ENCODE measurements around the gene EDIL3. TPM values are rescaled to one million over a fixed set of nuclear protein-coding genes. Genes with fewer than 3 reads are reported as not detected.

The EDIL3 gene
- total and polyA plus RNA-seq, 12 donors: 4.6 to 59.7 (median 13.7) TPM

DNA sequence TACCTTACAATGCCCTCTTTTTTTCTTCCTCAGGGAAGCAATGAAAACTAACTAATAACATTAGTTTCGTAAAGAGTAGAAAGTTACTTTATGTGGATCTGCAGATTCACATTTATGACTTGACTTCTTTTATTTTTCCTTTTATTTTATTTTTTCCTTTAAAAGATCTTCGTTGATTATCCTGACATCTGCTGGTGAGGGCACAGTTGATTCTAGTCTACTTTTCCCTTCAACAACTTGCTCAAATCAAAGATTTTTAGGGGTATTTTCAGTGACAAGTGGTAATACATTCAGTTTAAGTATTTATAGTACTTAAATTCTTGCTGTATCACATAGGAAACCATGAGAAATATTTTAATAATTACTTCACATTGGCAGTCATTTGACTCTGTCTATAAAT lies 4.9 kb downstream of the EDIL3 start:
- H3K4me3 ChIP-seq: no peak overlapping the region
- 58 to 69% (median 65%) methylated on average over 2 of the region's 2 CpGs for WGBS, 4 donors

DNA sequence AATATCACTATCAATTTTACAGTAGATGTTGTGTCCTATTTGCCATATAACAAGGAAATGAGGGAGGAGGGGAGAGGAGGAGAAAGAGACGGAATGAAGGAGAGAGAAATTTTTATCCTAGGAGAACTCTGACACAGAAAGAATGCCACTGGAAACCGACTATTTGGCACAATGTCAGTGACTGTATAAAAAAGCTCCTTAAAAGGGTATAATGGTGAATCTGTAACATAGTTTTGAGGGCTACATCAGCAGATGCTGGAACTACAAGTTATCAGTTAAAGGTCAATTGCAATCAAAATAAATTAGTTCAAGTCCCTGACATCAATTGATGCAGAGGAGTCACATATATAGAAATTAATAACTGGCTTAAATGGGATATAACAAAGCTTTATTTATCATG lies 5.7 kb downstream of the EDIL3 start:
- 26 to 55% (median 48%) methylated on average over 2 of the region's 2 CpGs for WGBS, 4 donors
- Histone ChIP-seq H3K9me3 (replicated peaks in 1 of 3) (no peaks in the 10 kb centered on the region), H3K27ac (no peak overlapping the region), H3K36me3 (replicated peaks in 1 of 2) (no peaks in the 10 kb centered on the region), H3K4me3 (no peak overlapping the region), H3K27me3 (peaks cover 13% of the 10 kb centered on the region), H3K4me1 (replicated peaks in 1 of 2) (no peaks in the 10 kb centered on the region)
- TF ChIP-seq POLR2A (IDR thresholded peaks at IDR 0.05): no peak
- TF ChIP-seq, protein P1, sequence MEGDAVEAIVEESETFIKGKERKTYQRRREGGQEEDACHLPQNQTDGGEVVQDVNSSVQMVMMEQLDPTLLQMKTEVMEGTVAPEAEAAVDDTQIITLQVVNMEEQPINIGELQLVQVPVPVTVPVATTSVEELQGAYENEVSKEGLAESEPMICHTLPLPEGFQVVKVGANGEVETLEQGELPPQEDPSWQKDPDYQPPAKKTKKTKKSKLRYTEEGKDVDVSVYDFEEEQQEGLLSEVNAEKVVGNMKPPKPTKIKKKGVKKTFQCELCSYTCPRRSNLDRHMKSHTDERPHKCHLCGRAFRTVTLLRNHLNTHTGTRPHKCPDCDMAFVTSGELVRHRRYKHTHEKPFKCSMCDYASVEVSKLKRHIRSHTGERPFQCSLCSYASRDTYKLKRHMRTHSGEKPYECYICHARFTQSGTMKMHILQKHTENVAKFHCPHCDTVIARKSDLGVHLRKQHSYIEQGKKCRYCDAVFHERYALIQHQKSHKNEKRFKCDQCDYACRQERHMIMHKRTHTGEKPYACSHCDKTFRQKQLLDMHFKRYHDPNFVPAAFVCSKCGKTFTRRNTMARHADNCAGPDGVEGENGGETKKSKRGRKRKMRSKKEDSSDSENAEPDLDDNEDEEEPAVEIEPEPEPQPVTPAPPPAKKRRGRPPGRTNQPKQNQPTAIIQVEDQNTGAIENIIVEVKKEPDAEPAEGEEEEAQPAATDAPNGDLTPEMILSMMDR (IDR thresholded peaks at IDR 0.05): no peak
- DNase-seq: no peak
- intact Hi-C loops (cut with DNase I): no loop called here

More for the DNA sequence above, 4.9 kb downstream of the EDIL3 start:
- Histone ChIP-seq H3K36me3 (replicated peaks in 1 of 2) (no peaks in the 10 kb centered on the region), H3K27me3 (peaks cover 16% of the 10 kb centered on the region), H3K27ac (no peak overlapping the region), H3K9me3 (replicated peaks in 1 of 3) (no peaks in the 10 kb centered on the region), H3K4me1 (replicated peaks in 1 of 2) (no peaks in the 10 kb centered on the region)
- intact Hi-C loops (cut with DNase I): loop anchor here in 1 of 2 donors (10.0 kb wide), 1 partner anchor 95 kb away; no protein-coding TSS in a partner anchor
- DNase-seq: no peak
- TF ChIP-seq, protein P1 (IDR thresholded peaks at IDR 0.05): no peak
- TF ChIP-seq POLR2A (IDR thresholded peaks at IDR 0.05): no peak

DNA sequence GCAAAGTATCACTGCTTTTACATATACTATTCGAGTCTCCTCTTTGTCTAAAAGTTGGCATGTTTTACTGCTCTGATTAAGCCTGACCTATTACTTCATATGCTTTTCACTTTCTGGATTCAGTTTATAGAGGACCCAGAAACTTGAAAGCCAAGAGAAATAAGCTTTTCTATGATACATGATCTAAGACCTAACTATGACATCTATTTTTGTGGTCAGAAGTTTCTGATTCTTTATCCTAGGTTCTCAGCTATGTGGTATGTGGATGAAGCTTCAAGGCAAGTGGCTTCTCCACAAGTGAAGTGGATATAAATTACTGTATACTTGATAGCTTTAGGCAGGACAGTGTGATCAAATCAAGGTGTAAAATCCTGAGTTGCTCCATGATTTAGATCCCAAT lies 6.3 kb downstream of the EDIL3 start:
- H3K4me1 ChIP-seq (replicated peaks in 1 of 2): no peaks in the 10 kb centered on the region
- H3K9me3 ChIP-seq (replicated peaks in 1 of 3): no peaks in the 10 kb centered on the region
- H3K36me3 ChIP-seq (replicated peaks in 1 of 2): no peaks in the 10 kb centered on the region
- DNase-seq: no peak
- H3K4me3 ChIP-seq: no peak overlapping the region
- intact Hi-C loops (cut with DNase I): no loop called here
- TF ChIP-seq POLR2A (IDR thresholded peaks at IDR 0.05): no peak
- TF ChIP-seq, protein P1 (IDR thresholded peaks at IDR 0.05): no peak
- no peak overlapping the region for H3K27ac ChIP-seq
- 34 to 46% (median 45%) methylated on average over 1 of the region's 1 CpG for WGBS, 4 donors
- H3K27me3 ChIP-seq: peaks cover 7% of the 10 kb centered on the region

DNA sequence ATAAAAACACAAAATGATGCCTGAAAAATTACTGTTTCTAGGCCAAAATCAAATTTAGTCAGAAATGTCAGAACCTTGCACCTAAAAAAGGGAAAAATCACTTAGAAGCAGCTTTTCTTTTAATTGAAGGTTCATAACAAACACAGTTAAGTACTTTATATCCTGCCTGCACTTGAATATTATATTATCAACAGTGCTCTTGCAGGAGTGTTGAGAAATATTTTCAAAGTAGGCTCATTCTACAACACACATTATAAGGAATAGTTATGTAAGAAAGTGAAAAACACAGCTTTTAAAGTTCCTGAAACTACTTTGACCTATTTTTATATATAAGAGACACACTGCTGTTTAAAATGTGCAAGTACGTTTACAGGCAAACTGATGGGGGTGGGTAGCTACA lies 8.3 kb downstream of the EDIL3 start:
- intact Hi-C loops (cut with DNase I): no loop called here
- 80 to 85% (median 82%) methylated on average over 1 of the region's 1 CpG for WGBS, 4 donors
- TF ChIP-seq, protein P1 (IDR thresholded peaks at IDR 0.05): no peak
- TF ChIP-seq POLR2A (IDR thresholded peaks at IDR 0.05): no peak
- DNase-seq: no peak
- Histone ChIP-seq H3K27me3 (no peaks in the 10 kb centered on the region), H3K9me3 (replicated peaks in 1 of 3) (no peaks in the 10 kb centered on the region), H3K4me1 (replicated peaks in 1 of 2) (no peaks in the 10 kb centered on the region), H3K36me3 (replicated peaks in 1 of 2) (no peaks in the 10 kb centered on the region), H3K4me3 (no peak overlapping the region), H3K27ac (no peak overlapping the region)
